A549 (cell line): ENCODE measurements around the gene DIAPH1. TPM values are rescaled to one million over a fixed set of nuclear protein-coding genes. Genes with fewer than 3 reads are reported as not detected.

Experiments
- ATAC-seq, 2 experiments: fragments of 200-7000 bp in 1 of 2; fragments of >200 bp in 1 of 2; cut with Nextera tagmentation in 1 of 2; cut with Tn5 transposase in 1 of 2; 3 replicates each; pipeline versions ENCODE4 v1.8.0 to v1.9.1; 2018 to 2020; ENCODE audit warnings: mild to moderate bottlenecking in 1 of 2, moderate library complexity in 1 of 2
- CTCF ChIA-PET: fragments of 300-600 bp; sonication (Branson Sonifier 250); formaldehyde crosslinking; extraction: SDS; loops from one replicate; lab custom pipeline; 2021; ENCODE audit warnings: antibody characterized with exemption, inconsistent platforms; lab: Yijun Ruan, JAX
- POLR2A ChIA-PET: fragments of 350-600 bp; formaldehyde crosslinking; extraction: SDS; loops from one replicate; lab custom pipeline; 2021; ENCODE audit warnings: antibody characterized with exemption, inconsistent platforms; lab: Yijun Ruan, JAX
- DNase-seq, 2 experiments: peaks; one replicate each; pipeline versions ENCODE4 v3.0.0 to v3.0.0-alpha.2; 2011 to 2016; ENCODE audit warnings: low read depth in 1 of 2, low spot score in 1 of 2
- FAIRE-seq: peaks from 2 replicates; lab custom pipeline; 2011; peaks lifted over from hg19 to GRCh38; lab: Jason Lieb, UNC
- H3K27ac ChIP-seq, 2 experiments: fragments of >200 bp; sonication (Bioruptor Twin); formaldehyde crosslinking; 3 replicates each; pipeline ENCODE4 v1.5.1; 2016 to 2017
- H3K4me1 ChIP-seq: fragments of >200 bp; sonication (Bioruptor Twin); formaldehyde crosslinking; 3 replicates; pipeline ENCODE4 v1.6.1; 2016
- H3K4me2 ChIP-seq: fragments of >200 bp; sonication (Bioruptor Twin); formaldehyde crosslinking; 3 replicates; pipeline ENCODE4 v1.6.1; 2016
- H3K4me3 ChIP-seq: fragments of >200 bp; sonication (Bioruptor Twin); formaldehyde crosslinking; 3 replicates; pipeline ENCODE4 v1.5.1; 2016
- H3K9me3 ChIP-seq: fragments of >200 bp; sonication (Bioruptor Twin); formaldehyde crosslinking; 3 replicates; pipeline ENCODE4 v1.6.1; 2016
- CHD4 ChIP-seq: fragments of 200-600 bp; sonication (generic); IDR thresholded peaks from 2 replicates; pipeline ENCODE4 v1.6.1; 2016; ENCODE audit warnings: antibody characterized with exemption, mild to moderate bottlenecking, borderline replicate concordance
- CTCF ChIP-seq: fragments of >200 bp; sonication (Bioruptor Twin); formaldehyde crosslinking; IDR thresholded peaks from 3 replicates; pipeline ENCODE4 v1.5.1; 2016
- EHF ChIP-seq: fragments of 250-450 bp; sonication (Bioruptor Pico); IDR thresholded peaks from 2 replicates; pipeline ENCODE4 v1.5.0; 2020; ENCODE audit warnings: mild to moderate bottlenecking
- GATA3 ChIP-seq: IDR thresholded peaks from 2 replicates; pipeline ENCODE4 v1.6.1; 2012; ENCODE audit warnings: borderline replicate concordance
- HEYL ChIP-seq: fragments of 250-450 bp; sonication (Bioruptor Pico); IDR thresholded peaks from 2 replicates; pipeline ENCODE4 v1.8.0; 2021; ENCODE audit warnings: mild to moderate bottlenecking, moderate library complexity
- HOXB13 ChIP-seq: fragments of 250-450 bp; sonication (Bioruptor Pico); IDR thresholded peaks from 2 replicates; pipeline ENCODE4 v1.5.0; 2020; ENCODE audit warnings: low read depth, mild to moderate bottlenecking, moderate library complexity
- HOXB5 ChIP-seq: fragments of 250-450 bp; sonication (Bioruptor Pico); IDR thresholded peaks from 2 replicates; pipeline ENCODE4 v1.5.0; 2020; ENCODE audit warnings: mild to moderate bottlenecking, moderate library complexity
- MAFK ChIP-seq: fragments of 450-650 bp; IDR thresholded peaks from 2 replicates; pipeline ENCODE4 v1.6.1; 2014; ENCODE audit not compliant: partially characterized antibody
- MAZ ChIP-seq: fragments of 150-350 bp; IDR thresholded peaks from 2 replicates; pipeline ENCODE4 v1.6.1; 2014; ENCODE audit warnings: antibody characterized with exemption, low read depth, low read length, borderline replicate concordance
- NFE2L2 ChIP-seq: fragments of 150-350 bp; conservative IDR thresholded peaks from 2 replicates; pipeline ENCODE4 v1.6.1; 2014; ENCODE audit warnings: low read length
- NPAS2 ChIP-seq: fragments of 250-450 bp; sonication (Bioruptor Pico); IDR thresholded peaks from 2 replicates; pipeline ENCODE4 v1.8.0; 2022; ENCODE audit warnings: mild to moderate bottlenecking, moderate library complexity, borderline replicate concordance
- NR3C1 ChIP-seq: fragments of >200 bp; sonication (Bioruptor Twin); formaldehyde crosslinking; IDR thresholded peaks from 3 replicates; pipeline ENCODE4 v1.6.1; 2017
- PBX3 ChIP-seq: IDR thresholded peaks from 2 replicates; pipeline ENCODE4 v1.6.1; 2012
- POLR2A ChIP-seq: IDR thresholded peaks from 2 replicates; pipeline ENCODE4 v1.6.1; 2012; ENCODE audit warnings: mild to moderate bottlenecking, low read length
- RAD21 ChIP-seq, 2 experiments: fragments of >200 bp in 1 of 2; sonication (Bioruptor Twin) in 1 of 2; formaldehyde crosslinking in 1 of 2; IDR thresholded peaks in 1 of 2; conservative IDR thresholded peaks in 1 of 2; 2 replicates in 1 of 2; 3 replicates in 1 of 2; pipeline ENCODE4 v1.6.1; 2012 to 2018; ENCODE audit warnings: inconsistent platforms in 1 of 2
- RCOR1 ChIP-seq: fragments of 150-350 bp; IDR thresholded peaks from 2 replicates; pipeline ENCODE4 v1.6.1; 2014; ENCODE audit warnings: antibody characterized with exemption, low read length, low read depth
- REST ChIP-seq: fragments of 200-600 bp; sonication (generic); IDR thresholded peaks from 2 replicates; pipeline ENCODE4 v1.6.1; 2016; ENCODE audit warnings: antibody characterized with exemption, mild to moderate bottlenecking, moderate library complexity
- RNF2 ChIP-seq: fragments of 200-600 bp; sonication (generic); IDR thresholded peaks from 2 replicates; pipeline ENCODE4 v1.6.1; 2016; ENCODE audit warnings: low read depth, mild to moderate bottlenecking, antibody characterized with exemption, moderate library complexity, borderline replicate concordance
- TFCP2L1 ChIP-seq: fragments of 250-450 bp; sonication (Bioruptor Pico); IDR thresholded peaks from 2 replicates; pipeline ENCODE4 v1.5.0; 2021; ENCODE audit warnings: mild to moderate bottlenecking
- USF2 ChIP-seq: fragments of 450-650 bp; IDR thresholded peaks from 2 replicates; pipeline ENCODE4 v1.6.1; 2014; ENCODE audit warnings: antibody characterized with exemption
- ZNF302 ChIP-seq: fragments of 250-450 bp; sonication (Bioruptor Pico); IDR thresholded peaks from 2 replicates; pipeline ENCODE4 v1.9.0; 2021; ENCODE audit warnings: inconsistent platforms, mild to moderate bottlenecking, moderate library complexity
- ZSCAN20 ChIP-seq: fragments of 250-450 bp; sonication (Bioruptor Pico); IDR thresholded peaks from 2 replicates; pipeline ENCODE4 v1.8.0; 2022; ENCODE audit warnings: mild to moderate bottlenecking, moderate library complexity
- whole genome bisulfite sequencing: methylation state at CpG from one replicate; pipeline ENCODE4 v1.1.6; 2017; ENCODE audit errors: missing lambda C conversion rate; 5-methylcytosine and 5-hydroxymethylcytosine counted together
- polyA plus RNA-seq, 4 experiments: library from polyadenylated mRNA; depleted of rRNA in 3 of 4; stranded (reverse); fragments of >200 nt; fragmentation: RNase III in 1 of 4; extraction: RNeasy Plus Mini Kit Qiagen cat#74134 plus additional on column Dnase treatment in 1 of 4; gene quantifications; 2 replicates in 3 of 4; 3 replicates in 1 of 4; pipeline ENCODE4 v1.2.3, GENCODE V29; 2011 to 2017
- TF ChIP-seq, protein P1 (sequence below): fragments of >200 bp; sonication (Bioruptor Twin); formaldehyde crosslinking; IDR thresholded peaks from 3 replicates; pipeline ENCODE4 v1.6.1; 2016
- TF ChIP-seq, protein P2 (sequence below): fragments of 250-450 bp; sonication (Bioruptor Pico); IDR thresholded peaks from 2 replicates; pipeline ENCODE4 v1.5.0; 2020; ENCODE audit warnings: low read depth, mild to moderate bottlenecking, moderate library complexity
- TF ChIP-seq, protein P3 (sequence below): IDR thresholded peaks from 2 replicates; pipeline ENCODE4 v1.6.1; 2012; ENCODE audit warnings: low read depth, borderline replicate concordance

The DIAPH1 gene
- polyA plus RNA-seq, 2 of the 4 experiments (the other 2 are of a cell fraction): 53.4 to 59.8 TPM

GRCh38 chr5:141512911-141513626, 105.7 kb downstream of the DIAPH1 start:
- Histone ChIP-seq H3K27ac (no peak overlapping the region), H3K4me3 (no peak overlapping the region), H3K4me1 (no peaks in the 10 kb centered on the region), H3K9me3 (no peaks in the 10 kb centered on the region), H3K4me2 (no peak overlapping the region)
- DNase-seq (no peak), ATAC-seq (no peak), FAIRE-seq (no peak)
- no peak for TF ChIP-seq ZNF302
- no peak for TF ChIP-seq REST
- no peak for TF ChIP-seq HOXB13 (CRISPR knock-in tag)
- TF ChIP-seq ZSCAN20 (CRISPR knock-in tag): no peak
- no peak for TF ChIP-seq MAZ
- TF ChIP-seq, protein P1, sequence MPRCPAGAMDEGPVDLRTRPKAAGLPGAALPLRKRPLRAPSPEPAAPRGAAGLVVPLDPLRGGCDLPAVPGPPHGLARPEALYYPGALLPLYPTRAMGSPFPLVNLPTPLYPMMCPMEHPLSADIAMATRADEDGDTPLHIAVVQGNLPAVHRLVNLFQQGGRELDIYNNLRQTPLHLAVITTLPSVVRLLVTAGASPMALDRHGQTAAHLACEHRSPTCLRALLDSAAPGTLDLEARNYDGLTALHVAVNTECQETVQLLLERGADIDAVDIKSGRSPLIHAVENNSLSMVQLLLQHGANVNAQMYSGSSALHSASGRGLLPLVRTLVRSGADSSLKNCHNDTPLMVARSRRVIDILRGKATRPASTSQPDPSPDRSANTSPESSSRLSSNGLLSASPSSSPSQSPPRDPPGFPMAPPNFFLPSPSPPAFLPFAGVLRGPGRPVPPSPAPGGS: no peak
- no peak for TF ChIP-seq NFE2L2
- TF ChIP-seq HEYL (CRISPR knock-in tag): no peak
- no peak for TF ChIP-seq RNF2
- TF ChIP-seq GATA3: no peak
- TF ChIP-seq, protein P2, sequence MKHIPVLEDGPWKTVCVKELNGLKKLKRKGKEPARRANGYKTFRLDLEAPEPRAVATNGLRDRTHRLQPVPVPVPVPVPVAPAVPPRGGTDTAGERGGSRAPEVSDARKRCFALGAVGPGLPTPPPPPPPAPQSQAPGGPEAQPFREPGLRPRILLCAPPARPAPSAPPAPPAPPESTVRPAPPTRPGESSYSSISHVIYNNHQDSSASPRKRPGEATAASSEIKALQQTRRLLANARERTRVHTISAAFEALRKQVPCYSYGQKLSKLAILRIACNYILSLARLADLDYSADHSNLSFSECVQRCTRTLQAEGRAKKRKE (CRISPR knock-in tag): no peak
- TF ChIP-seq USF2: no peak
- no peak for TF ChIP-seq HOXB5 (CRISPR knock-in tag)
- CTCF ChIA-PET: interaction anchor here (0.6 to 15.1 kb wide), 14 partner anchors 9 to 429 kb away, joined by 3 to 163 read pairs (median 5); partner anchors contain the start of genes PCDHGA5, PCDHGA7, PCDHGB5 and PCDHGC3
- 87% methylated on average over 36 of the region's 43 CpGs for WGBS
- POLR2A ChIA-PET: no interaction called here

- CTCF ChIA-PET: interaction anchor here (0.9 to 15.1 kb wide), 13 partner anchors 9 to 428 kb away, joined by 3 to 163 read pairs (median 5); partner anchors contain the start of genes PCDHGA10, PCDHGA2, PCDHGA5 and PCDHGA7
- no peak overlapping the region for H3K4me3 ChIP-seq
- FAIRE-seq (no peak), DNase-seq (peak; percentile 62 to 63), ATAC-seq (peak in 1 of 2 experiments; percentile 75; a peak in 3 of 6 replicates)
- H3K4me2 ChIP-seq: no peak overlapping the region
- H3K4me1 ChIP-seq: no peaks in the 10 kb centered on the region
- 78% methylated on average over 26 of the region's 28 CpGs for WGBS
- POLR2A ChIA-PET: no interaction called here
- H3K9me3 ChIP-seq: no peaks in the 10 kb centered on the region
- H3K27ac ChIP-seq: no peak overlapping the region
- no peak for TF ChIP-seq EHF (CRISPR knock-in tag)
- no peak for TF ChIP-seq PBX3
- TF ChIP-seq NR3C1: no peak
- TF ChIP-seq RAD21 (conservative IDR thresholded peaks at IDR 0.05 in 1 of 2, IDR thresholded peaks at IDR 0.05 in 1 of 2): peak; percentile 20 to 42; a peak in 3 of 5 replicates
- TF ChIP-seq HOXB5 (CRISPR knock-in tag): no peak
- TF ChIP-seq MAZ: no peak
- no peak for TF ChIP-seq NPAS2
- TF ChIP-seq POLR2A: no peak
- TF ChIP-seq RCOR1: no peak
- no peak for TF ChIP-seq CHD4
- TF ChIP-seq HOXB13 (CRISPR knock-in tag): no peak
- TF ChIP-seq TFCP2L1: no peak
- peak; percentile 65 for TF ChIP-seq CTCF
- TF ChIP-seq MAFK: no peak
- TF ChIP-seq, protein P3, sequence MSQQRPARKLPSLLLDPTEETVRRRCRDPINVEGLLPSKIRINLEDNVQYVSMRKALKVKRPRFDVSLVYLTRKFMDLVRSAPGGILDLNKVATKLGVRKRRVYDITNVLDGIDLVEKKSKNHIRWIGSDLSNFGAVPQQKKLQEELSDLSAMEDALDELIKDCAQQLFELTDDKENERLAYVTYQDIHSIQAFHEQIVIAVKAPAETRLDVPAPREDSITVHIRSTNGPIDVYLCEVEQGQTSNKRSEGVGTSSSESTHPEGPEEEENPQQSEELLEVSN: no peak
These were observed 106.3 kb downstream of the DIAPH1 start for GRCh38 chr5:141512390-141512910.
